A549 (cell line): Measurements from ENCODE around the gene PILRA.

ENCODE experiments used
- BHLHE40 ChIP-seq: IDR thresholded peaks from 2 replicates; pipeline ENCODE4 v1.6.1; 2012; ENCODE audit warnings: low read depth, low read length, inconsistent platforms
- CBX2 ChIP-seq: fragments of 200-600 bp; sonication (generic); IDR thresholded peaks from 2 replicates; pipeline ENCODE4 v1.6.1; 2016; ENCODE audit warnings: low read depth, mild to moderate bottlenecking, borderline replicate concordance
- CEBPB ChIP-seq, 2 experiments: fragments of >200 bp in 1 of 2; sonication (Bioruptor Twin) in 1 of 2; formaldehyde crosslinking in 1 of 2; IDR thresholded peaks; 2 replicates each; pipeline ENCODE4 v1.6.1; 2012 to 2016
- CHD2 ChIP-seq: fragments of 150-350 bp; IDR thresholded peaks from 2 replicates; pipeline ENCODE4 v1.6.1; 2014; ENCODE audit warnings: low read length; ENCODE audit not compliant: partially characterized antibody
- EP300 ChIP-seq, 2 experiments: fragments of >200 bp; sonication (Bioruptor Twin); formaldehyde crosslinking; IDR thresholded peaks; 2 replicates in 1 of 2; 3 replicates in 1 of 2; pipeline ENCODE4 v1.6.1; 2016 to 2017
- HOXB13 ChIP-seq: fragments of 250-450 bp; sonication (Bioruptor Pico); IDR thresholded peaks from 2 replicates; pipeline ENCODE4 v1.5.0; 2020; ENCODE audit warnings: low read depth, mild to moderate bottlenecking, moderate library complexity
- POLR2A ChIP-seq: IDR thresholded peaks from 2 replicates; pipeline ENCODE4 v1.6.1; 2012; ENCODE audit warnings: mild to moderate bottlenecking, low read length
- POLR2AphosphoS2 ChIP-seq: conservative IDR thresholded peaks from 2 replicates; pipeline ENCODE4 v1.6.1; 2012; ENCODE audit warnings: low read length, improper control_type of control experiment, inconsistent platforms
- RNF2 ChIP-seq: fragments of 200-600 bp; sonication (generic); IDR thresholded peaks from 2 replicates; pipeline ENCODE4 v1.6.1; 2016; ENCODE audit warnings: low read depth, mild to moderate bottlenecking, antibody characterized with exemption, moderate library complexity, borderline replicate concordance
- TF ChIP-seq, protein P1 (sequence below): fragments of >200 bp; sonication (Bioruptor Twin); formaldehyde crosslinking; IDR thresholded peaks from 3 replicates; pipeline ENCODE4 v1.5.1; 2016

DNA sequence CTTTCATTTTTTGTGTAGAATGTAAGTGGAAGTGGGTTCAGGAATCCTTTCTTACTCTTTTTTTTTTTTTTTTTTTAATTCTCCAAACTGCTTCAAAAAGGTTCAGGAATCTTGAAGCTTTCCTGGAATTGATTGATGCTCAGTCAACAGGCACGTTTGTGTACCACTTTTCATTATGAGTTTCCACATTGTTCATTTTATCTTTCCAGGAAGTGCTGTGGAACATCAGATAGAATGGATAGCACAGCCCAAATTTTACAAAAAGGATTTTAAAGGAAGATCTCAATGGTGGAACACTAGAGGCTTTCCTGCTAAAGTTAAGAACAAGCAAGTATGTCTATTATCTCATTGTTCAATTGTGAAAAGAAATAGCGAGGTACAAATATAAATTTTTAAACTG, 64.9 kb downstream of the PILRA start:
- TF ChIP-seq, protein P1, sequence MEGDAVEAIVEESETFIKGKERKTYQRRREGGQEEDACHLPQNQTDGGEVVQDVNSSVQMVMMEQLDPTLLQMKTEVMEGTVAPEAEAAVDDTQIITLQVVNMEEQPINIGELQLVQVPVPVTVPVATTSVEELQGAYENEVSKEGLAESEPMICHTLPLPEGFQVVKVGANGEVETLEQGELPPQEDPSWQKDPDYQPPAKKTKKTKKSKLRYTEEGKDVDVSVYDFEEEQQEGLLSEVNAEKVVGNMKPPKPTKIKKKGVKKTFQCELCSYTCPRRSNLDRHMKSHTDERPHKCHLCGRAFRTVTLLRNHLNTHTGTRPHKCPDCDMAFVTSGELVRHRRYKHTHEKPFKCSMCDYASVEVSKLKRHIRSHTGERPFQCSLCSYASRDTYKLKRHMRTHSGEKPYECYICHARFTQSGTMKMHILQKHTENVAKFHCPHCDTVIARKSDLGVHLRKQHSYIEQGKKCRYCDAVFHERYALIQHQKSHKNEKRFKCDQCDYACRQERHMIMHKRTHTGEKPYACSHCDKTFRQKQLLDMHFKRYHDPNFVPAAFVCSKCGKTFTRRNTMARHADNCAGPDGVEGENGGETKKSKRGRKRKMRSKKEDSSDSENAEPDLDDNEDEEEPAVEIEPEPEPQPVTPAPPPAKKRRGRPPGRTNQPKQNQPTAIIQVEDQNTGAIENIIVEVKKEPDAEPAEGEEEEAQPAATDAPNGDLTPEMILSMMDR: no peak
- no peak for TF ChIP-seq BHLHE40
- TF ChIP-seq CHD2: no peak
- TF ChIP-seq RNF2: no peak
- TF ChIP-seq CEBPB (IDR thresholded peaks at IDR 0.05): no peak
- TF ChIP-seq POLR2A: no peak
- TF ChIP-seq CBX2: no peak
- no peak for TF ChIP-seq POLR2AphosphoS2
- no peak for TF ChIP-seq EP300 (IDR thresholded peaks at IDR 0.05)
- TF ChIP-seq HOXB13 (CRISPR knock-in tag): no peak
